Activated CD8-positive, alpha-beta T cell treated with anti-CD3 and anti-CD28 coated beads, Interleukin-2, amount 10 ng/mL, durations not matched to agents 7 days and 5 days (primary cell): ENCODE results near the gene MAD1L1. TPM values are rescaled to one million over a fixed set of nuclear protein-coding genes. Genes with fewer than 3 reads are reported as not detected.

Experiments
- ATAC-seq: fragments of 150-1000 bp; cut with Tn5 transposase; one replicate; pipeline ENCODE4 v1.10.0; 2021; ENCODE audit warnings: moderate library complexity
- CTCF ChIA-PET: fragments of 350-600 bp; sonication (Branson Sonifier 250); formaldehyde crosslinking; loops from one replicate; lab custom pipeline; 2021; ENCODE audit warnings: antibody characterized with exemption; lab: Charles Lee
- POLR2A ChIA-PET: fragments of 350-600 bp; sonication (Branson Sonifier 250); formaldehyde crosslinking; loops from one replicate; lab custom pipeline; 2021; ENCODE audit warnings: antibody characterized with exemption; lab: Charles Lee
- DNase-seq: peaks from one replicate; pipeline ENCODE4 v3.0.0-alpha.2; 2020
- H3K27ac Mint-ChIP-seq: one replicate; pipeline ENCODE4 v1.8.0; 2021; ENCODE audit warnings: mild to moderate bottlenecking, mixed read lengths
- H3K27me3 Mint-ChIP-seq: one replicate; pipeline ENCODE4 v1.8.0; 2021; ENCODE audit warnings: low read depth, mixed read lengths
- H3K36me3 Mint-ChIP-seq: one replicate; pipeline ENCODE4 v1.8.0; 2021; ENCODE audit warnings: low read depth, mixed read lengths
- H3K4me1 Mint-ChIP-seq: one replicate; pipeline ENCODE4 v1.8.0; 2021; ENCODE audit warnings: low read depth, mixed read lengths
- H3K4me3 Mint-ChIP-seq: one replicate; pipeline ENCODE4 v1.8.0; 2021; ENCODE audit warnings: mild to moderate bottlenecking, mixed read lengths
- H3K9me3 Mint-ChIP-seq: one replicate; pipeline ENCODE4 v1.8.0; 2022; ENCODE audit warnings: mixed read lengths; ENCODE audit not compliant: insufficient read depth
- total RNA-seq, 2 experiments: library from RNA; stranded (reverse); gene quantifications; one replicate each; pipeline ENCODE4 v1.2.3, GENCODE V29; 2021

The MAD1L1 gene
- total RNA-seq, 2 experiments from 2014 or later, result 79.8 to 82.7 TPM

DNA sequence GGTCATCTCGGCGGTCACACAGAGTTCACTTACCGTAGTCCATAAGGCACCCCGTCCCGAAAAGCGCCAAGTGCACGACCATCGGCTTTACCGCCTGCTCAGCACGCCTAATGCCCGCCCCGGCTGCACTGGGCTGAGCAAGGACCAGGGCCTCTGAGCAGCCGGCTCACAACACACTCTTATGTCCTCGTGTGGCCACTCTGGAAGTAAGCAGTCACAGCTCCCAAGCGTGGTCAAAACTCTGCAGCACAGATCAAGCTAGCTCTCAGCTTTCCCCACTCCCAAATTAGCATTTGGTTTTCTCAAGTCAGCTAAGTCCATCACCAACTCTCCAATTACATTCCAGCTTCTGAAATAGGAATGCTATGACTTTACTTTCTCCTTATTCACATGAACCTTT lies 57.7 kb downstream of the MAD1L1 start:
- ATAC-seq (no peak), DNase-seq (no peak)
- Mint-ChIP-seq H3K9me3 (no peaks in the 10 kb centered on the region), H3K27me3 (no peaks in the 10 kb centered on the region), H3K4me3 (no peak overlapping the region), H3K27ac (no peak overlapping the region), H3K36me3 (peaks cover 3% of the 10 kb centered on the region), H3K4me1 (peaks cover 12% of the 10 kb centered on the region)
- ChIA-PET POLR2A (no interaction called here), CTCF (no interaction called here)

DNA sequence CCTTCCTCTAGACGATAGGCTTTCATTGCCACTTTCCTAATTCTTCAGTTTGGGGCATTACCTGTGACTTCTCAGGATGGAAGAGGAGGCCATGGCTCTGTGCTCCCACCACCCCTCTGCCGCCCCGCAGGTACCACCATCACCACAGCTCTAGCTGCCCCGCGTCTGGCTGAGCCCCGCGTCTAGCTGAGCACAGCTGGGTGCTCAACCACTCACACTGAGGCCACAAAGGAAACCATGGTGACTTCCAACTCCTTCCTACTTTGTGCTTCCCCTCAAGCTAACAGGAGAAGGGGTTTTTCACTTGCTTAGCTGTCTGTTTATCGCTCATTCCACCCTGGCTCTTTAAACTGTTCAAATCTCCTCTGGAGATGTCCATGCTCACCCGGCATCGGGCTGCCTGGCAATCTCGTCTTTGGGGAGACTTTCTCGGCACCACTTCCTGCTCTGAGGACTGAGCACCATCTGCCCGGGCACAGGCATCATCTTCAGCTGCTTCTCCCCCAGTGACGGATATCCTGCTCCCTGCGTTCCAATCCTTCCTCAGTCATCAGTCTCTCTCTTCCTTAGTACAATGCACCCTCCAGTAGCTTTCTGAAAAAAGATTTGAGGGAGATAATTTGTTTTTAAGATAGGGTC lies 59.4 kb downstream of the MAD1L1 start:
- H3K4me3 Mint-ChIP-seq, result no peak overlapping the region
- POLR2A ChIA-PET, result no interaction called here
- no peak overlapping the region for H3K27ac Mint-ChIP-seq

DNA sequence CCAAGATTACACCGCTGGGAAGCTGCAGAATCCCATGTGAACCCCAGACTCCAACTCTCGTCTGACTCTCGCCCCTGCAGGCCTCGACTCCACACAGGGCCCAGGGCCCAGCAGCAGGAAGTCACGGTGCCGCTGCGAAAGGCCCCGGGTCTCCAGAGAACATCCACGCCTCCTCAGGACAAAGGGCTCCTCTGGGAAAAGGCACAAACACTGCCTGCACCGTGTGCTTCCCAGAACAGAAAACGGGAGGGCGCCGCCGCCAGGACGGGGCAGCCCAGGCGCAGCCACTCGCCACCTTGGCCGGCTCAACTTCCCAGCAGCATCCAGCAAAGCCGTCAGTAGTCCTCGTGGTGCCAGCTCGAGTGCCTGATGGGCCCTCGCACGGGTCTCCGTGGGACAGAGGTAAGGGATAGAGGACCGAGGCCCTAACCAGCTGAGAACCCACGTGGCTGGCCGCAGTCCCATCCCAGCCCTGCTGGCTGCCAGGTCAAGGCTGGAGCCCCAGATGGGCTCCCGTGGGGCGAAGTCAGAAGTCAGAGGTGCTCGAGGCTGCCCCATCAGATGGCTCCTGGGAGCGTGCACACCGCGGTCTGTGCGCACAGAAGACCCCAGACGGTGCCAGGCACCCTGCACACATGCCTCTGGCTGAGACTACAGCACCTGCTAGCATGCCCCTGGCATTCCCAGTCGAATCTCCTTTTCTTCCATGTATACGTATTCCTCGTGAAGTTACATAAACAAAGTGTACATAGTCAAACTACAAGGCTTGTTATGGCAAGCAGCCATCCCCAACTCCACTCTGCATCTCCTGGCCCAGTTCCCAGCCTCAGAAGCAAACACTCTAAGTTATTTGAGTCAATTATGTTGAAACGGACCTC lies 60.2 kb downstream of the MAD1L1 start:
- ChIA-PET CTCF (no interaction called here), POLR2A (no interaction called here)
- H3K9me3 Mint-ChIP-seq, result no peaks in the 10 kb centered on the region
- peaks cover 3% of the 10 kb centered on the region for H3K36me3 Mint-ChIP-seq
- H3K27me3 Mint-ChIP-seq, result no peaks in the 10 kb centered on the region
- DNase-seq (no peak), ATAC-seq (no peak)
- H3K4me3 Mint-ChIP-seq, result no peak overlapping the region
- no peak overlapping the region for H3K27ac Mint-ChIP-seq
- H3K4me1 Mint-ChIP-seq, result peaks cover 12% of the 10 kb centered on the region

More for the DNA sequence above, 59.4 kb downstream of the MAD1L1 start:
- Mint-ChIP-seq H3K4me1 (peaks cover 12% of the 10 kb centered on the region), H3K36me3 (peaks cover 3% of the 10 kb centered on the region), H3K27me3 (no peaks in the 10 kb centered on the region), H3K9me3 (no peaks in the 10 kb centered on the region)
- DNase-seq, result no peak
- no peak for ATAC-seq
- CTCF ChIA-PET, result no interaction called here

DNA sequence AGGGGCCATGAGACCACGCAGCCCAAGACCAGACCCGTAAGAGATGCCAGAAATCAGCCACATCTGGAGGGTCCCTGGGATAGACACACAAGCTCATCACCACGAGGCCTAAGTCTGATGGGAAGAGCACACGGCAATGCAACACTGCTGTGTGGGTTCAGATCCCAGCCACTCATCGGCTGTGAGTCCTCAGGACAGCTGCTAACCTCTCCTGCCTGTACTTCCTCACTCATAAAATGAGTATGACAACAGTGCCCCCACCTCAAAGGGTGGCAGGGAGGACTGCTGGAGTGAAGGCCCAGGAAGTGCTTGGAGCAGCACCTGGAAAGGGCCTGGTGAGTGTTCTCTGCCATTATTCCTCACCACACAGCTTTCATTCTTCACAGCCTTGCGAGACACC lies 60.9 kb downstream of the MAD1L1 start:
- no peak for ATAC-seq
- no peak for DNase-seq
- ChIA-PET POLR2A (no interaction called here), CTCF (no interaction called here)
- peaks cover 3% of the 10 kb centered on the region for H3K36me3 Mint-ChIP-seq
- peaks cover 12% of the 10 kb centered on the region for H3K4me1 Mint-ChIP-seq
- no peaks in the 10 kb centered on the region for H3K27me3 Mint-ChIP-seq
- H3K4me3 Mint-ChIP-seq, result no peak overlapping the region
- no peaks in the 10 kb centered on the region for H3K9me3 Mint-ChIP-seq
- H3K27ac Mint-ChIP-seq, result no peak overlapping the region

DNA sequence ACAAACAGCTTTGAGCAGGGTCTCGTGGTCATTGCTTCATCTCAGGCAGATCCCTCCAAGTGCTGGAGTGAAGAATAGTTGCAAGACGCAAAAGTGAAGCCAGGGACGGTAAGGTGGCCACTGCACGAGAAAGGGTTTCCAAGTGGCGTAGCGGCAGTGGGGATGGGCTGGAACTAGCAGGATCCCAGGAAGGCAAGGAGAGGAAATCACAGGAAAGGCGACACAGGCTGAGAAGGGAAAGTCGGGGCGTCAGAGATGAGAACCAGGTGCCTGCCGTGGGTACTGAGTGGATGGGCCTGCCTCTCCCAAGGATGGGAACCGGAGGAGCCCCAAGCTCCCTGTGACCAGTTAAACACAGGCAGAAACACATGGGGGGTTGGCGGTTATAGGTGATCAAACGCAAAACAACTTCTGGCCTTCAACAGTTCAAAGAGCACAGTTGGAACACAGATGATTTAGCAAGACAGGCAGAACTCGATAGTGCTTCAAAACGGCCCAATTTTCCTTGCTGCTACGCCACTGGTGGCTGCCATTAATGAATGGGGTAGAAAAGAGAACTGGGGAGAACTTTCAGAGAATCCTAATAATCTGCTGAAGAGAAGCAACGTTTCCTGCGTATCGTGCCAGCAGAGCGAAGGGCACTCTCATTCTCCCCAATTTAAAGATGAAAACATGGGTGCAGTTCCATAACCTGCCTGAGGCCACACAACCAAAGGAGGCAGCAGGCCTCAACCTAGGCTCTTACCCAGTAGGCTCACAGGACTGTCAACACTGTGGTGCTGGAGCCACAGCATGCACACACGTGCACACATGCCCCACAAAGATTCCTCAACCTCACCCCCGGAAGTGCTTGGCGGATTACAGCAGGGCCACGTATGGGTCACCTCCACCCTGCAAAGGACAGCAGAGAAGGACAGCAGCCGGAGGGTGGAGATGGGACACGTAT lies 61.9 kb downstream of the MAD1L1 start:
- Mint-ChIP-seq H3K36me3 (peaks cover 3% of the 10 kb centered on the region), H3K4me3 (no peak overlapping the region), H3K9me3 (no peaks in the 10 kb centered on the region), H3K27ac (peak overlapping the region; percentile 0), H3K4me1 (peaks cover 12% of the 10 kb centered on the region), H3K27me3 (no peaks in the 10 kb centered on the region)
- ChIA-PET POLR2A (no interaction called here), CTCF (no interaction called here)
- ATAC-seq (no peak), DNase-seq (no peak)

DNA sequence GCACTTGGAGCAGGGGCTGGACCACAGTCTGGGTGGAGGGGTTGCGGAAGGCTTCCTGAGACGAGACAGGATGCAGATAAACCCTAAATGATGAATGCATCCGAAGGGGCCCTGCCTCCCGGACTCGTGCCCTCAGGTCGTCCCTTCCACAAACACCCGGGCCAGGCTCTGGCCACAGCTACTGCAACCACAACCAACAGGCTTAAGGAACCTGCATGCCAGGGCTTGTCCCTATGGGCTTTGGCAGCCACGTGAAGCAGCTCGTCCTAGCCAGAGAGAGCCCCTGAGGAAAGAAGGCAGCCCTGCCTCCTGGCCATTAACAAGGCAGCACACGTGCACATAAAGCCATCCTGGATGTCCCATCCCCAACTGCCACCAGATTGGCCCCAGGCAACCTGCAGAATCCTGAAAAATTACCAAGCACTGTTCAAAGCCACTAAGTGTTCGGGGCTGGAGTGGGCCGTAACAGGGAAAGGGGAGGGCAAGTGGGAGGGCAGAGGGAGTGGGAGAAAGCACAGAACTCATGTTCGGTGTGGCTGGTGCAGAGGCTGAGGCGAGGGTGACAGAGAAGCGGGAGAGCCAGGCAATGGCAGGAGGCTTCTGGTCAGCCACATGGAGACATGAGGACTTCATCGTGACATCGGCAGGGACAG lies 62.7 kb downstream of the MAD1L1 start:
- H3K27ac Mint-ChIP-seq, result peak overlapping the region; percentile 39
- H3K4me1 Mint-ChIP-seq, result peaks cover 12% of the 10 kb centered on the region
- no peaks in the 10 kb centered on the region for H3K9me3 Mint-ChIP-seq
- H3K4me3 Mint-ChIP-seq, result no peak overlapping the region
- POLR2A ChIA-PET, result no interaction called here
- CTCF ChIA-PET, result no interaction called here
- DNase-seq (no peak), ATAC-seq (no peak)
- no peaks in the 10 kb centered on the region for H3K27me3 Mint-ChIP-seq
- peaks cover 3% of the 10 kb centered on the region for H3K36me3 Mint-ChIP-seq

DNA sequence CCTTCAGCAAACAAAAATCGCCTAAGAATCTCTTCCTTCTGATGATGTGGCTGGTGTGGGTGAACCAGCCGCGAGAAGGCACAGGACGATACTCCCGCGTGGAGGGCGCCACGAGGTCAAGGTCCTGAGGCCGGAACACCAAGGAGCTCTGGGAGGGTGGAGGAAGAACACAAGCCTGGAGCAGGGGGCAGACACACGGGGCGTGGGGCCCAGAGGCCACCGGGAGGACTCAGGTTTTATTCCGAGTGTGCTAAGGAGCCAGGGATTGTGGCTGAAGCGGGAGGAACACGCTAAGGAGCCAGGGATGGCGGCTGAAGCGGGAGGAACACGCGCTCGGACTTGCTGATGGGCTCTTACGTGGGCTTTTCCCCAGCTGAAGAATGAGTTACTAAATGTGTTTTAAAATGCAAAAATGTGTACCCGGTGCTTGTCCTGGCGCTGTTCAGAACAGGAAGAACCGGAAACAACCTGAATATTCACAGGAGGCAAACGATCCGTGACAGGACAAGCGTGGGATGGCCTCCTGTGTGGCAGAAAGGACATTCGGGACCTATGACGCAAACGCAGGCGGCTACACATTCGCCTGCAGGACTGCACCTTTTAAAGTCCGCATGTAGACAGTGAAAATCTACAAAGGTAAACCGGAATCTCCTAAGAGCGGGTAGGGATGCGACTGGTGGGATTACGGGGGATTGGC lies 64.0 kb downstream of the MAD1L1 start:
- Mint-ChIP-seq H3K4me3 (no peak overlapping the region), H3K27ac (no peak overlapping the region), H3K36me3 (no peaks in the 10 kb centered on the region), H3K9me3 (no peaks in the 10 kb centered on the region), H3K27me3 (no peaks in the 10 kb centered on the region), H3K4me1 (peaks cover 9% of the 10 kb centered on the region)
- DNase-seq (no peak), ATAC-seq (no peak)
- CTCF ChIA-PET, result no interaction called here
- POLR2A ChIA-PET, result no interaction called here

DNA sequence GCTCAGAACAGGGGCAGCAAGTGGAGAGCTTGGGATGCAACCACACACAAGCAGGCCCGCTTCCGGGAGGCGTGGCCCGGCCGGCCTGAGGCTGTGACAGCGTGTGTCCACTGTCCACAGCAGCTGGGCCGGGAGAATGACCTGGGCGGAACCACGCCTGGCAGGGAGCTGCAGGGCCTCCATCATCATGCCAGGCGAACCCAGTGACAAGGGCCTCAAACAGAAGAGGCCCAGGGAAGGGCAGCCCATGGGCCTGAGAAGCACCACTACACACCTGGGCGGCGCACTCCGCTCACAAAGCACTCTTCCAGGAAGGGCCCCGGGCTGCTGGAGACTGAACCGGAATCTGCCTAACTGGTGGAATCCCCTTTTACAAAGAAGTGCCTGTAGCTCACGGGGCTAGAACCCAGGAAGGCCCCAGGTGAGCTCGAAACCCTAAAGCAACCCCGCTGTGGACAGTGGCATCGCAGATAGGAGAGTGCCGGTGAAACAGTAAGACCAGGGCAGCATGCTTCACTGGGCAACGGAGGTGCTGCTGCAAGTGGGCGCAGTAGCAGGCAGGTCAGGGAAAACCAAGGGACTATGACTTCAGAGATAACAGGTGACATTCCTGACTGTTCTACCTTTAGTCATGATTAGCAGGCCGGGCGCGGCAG lies 66.0 kb downstream of the MAD1L1 start:
- no peaks in the 10 kb centered on the region for H3K4me1 Mint-ChIP-seq
- H3K9me3 Mint-ChIP-seq, result no peaks in the 10 kb centered on the region
- ChIA-PET POLR2A (no interaction called here), CTCF (interaction anchor here (1.1 kb wide), 1 partner anchor 9 kb away, joined by 4 read pairs; no protein-coding TSS in a partner anchor)
- H3K36me3 Mint-ChIP-seq, result no peaks in the 10 kb centered on the region
- no peak overlapping the region for H3K4me3 Mint-ChIP-seq
- DNase-seq (no peak), ATAC-seq (no peak)
- H3K27ac Mint-ChIP-seq, result no peak overlapping the region
- no peaks in the 10 kb centered on the region for H3K27me3 Mint-ChIP-seq

DNA sequence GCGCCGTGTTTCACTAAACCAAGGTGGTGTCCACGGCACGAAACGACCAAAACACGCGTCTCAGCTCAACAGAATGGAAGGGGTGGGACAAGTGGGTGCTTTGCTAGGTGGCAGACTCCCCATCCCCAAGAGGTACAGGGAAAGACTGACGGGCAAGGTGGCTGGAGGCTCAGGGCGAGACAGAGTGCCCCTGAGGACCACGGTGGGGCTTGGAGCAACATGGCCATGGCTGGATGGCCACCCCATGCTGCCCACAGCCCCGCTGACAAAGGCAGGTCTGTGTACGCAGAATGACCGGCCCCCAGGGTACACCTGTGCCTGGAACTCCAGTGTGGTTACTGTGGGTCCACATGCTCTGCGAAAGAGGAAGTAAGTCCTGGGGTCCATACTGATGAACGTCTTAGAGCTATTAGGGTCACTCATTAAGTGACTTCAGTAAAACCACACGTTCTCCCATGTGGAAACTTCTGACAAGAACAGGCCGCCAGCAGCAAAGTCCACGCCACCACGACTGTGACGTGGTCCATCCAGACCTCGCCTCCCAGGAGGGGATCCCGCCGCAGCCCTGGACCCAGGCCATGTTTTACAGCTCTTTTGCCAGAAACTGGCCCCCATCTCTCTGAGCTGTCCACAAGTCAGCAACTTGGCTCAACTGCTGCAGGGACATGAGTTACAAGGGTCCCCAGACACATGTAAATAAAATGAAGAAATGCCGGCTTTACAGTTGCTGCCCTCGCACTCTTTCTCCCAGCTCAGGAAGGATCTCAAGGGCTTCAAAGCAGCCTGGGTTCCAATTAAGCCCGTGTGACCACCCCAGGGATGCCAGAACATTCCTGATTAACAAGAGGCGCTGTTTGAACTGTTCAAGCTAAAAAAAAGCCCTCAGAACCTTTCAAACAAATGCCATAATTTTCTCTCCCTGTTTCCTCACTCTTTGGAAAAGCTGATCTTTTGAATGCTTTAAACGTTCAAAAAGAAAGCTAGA lies 66.8 kb downstream of the MAD1L1 start:
- Mint-ChIP-seq H3K27me3 (no peaks in the 10 kb centered on the region), H3K9me3 (no peaks in the 10 kb centered on the region), H3K4me3 (no peak overlapping the region), H3K36me3 (no peaks in the 10 kb centered on the region), H3K27ac (no peak overlapping the region), H3K4me1 (no peaks in the 10 kb centered on the region)
- ChIA-PET POLR2A (no interaction called here), CTCF (interaction anchor here (1.1 kb wide), 1 partner anchor 8 kb away, joined by 4 read pairs; no protein-coding TSS in a partner anchor)
- DNase-seq, result no peak
- ATAC-seq, result no peak

DNA sequence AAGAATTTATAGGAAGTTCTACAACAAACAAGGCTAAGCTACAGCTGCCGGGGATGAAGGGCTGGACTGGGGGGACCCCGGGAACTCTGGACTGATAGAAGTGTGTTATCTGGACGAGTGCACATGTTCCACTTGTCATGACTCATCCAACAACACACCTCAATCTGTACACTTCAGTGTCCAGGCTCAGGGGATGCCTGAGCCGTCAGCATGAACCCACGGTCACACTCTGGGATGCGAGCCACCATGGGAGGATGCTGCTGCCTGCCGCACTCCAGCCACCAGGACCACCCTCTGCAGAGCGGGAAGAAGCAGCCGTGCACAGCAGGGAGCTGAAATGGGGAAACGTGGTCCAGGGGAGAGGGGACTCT lies 67.5 kb downstream of the MAD1L1 start:
- ChIA-PET CTCF (no interaction called here), POLR2A (no interaction called here)
- Mint-ChIP-seq H3K4me1 (no peaks in the 10 kb centered on the region), H3K27me3 (no peaks in the 10 kb centered on the region), H3K36me3 (no peaks in the 10 kb centered on the region), H3K9me3 (no peaks in the 10 kb centered on the region), H3K27ac (no peak overlapping the region), H3K4me3 (no peak overlapping the region)
- ATAC-seq, result no peak
- no peak for DNase-seq
